PFSK-1 (cell line): ENCODE results near the gene FOXO1.

Experiments used
- FOXP2 ChIP-seq: optimal IDR thresholded peaks from 2 replicates; pipeline ENCODE3; 2011; ENCODE audit warnings: borderline replicate concordance, control low read depth, inconsistent platforms; ENCODE audit not compliant: insufficient read depth; ENCODE audit errors: extremely low read length, extremely low read depth
- POLR2AphosphoS5 ChIP-seq: IDR thresholded peaks from 2 replicates; pipeline ENCODE4 v1.6.1; 2012; ENCODE audit warnings: low read depth, mild to moderate bottlenecking, control low read depth, low read length, moderate library complexity
- SIN3A ChIP-seq: IDR thresholded peaks from 2 replicates; pipeline ENCODE4 v1.6.1; 2012; ENCODE audit warnings: mild to moderate bottlenecking, low read length, moderate library complexity, borderline replicate concordance; ENCODE audit not compliant: insufficient read depth
- TAF1 ChIP-seq: IDR thresholded peaks from 2 replicates; pipeline ENCODE4 v1.6.1; 2012; ENCODE audit warnings: low read length, control low read depth, borderline replicate concordance; ENCODE audit not compliant: insufficient read depth
- TF ChIP-seq, protein P1 (sequence below), 2 experiments: IDR thresholded peaks; 2 replicates each; pipeline versions ENCODE4 v1.6.1 to v1.8.0; 2011 to 2012; ENCODE audit warnings: low read depth in 2 of 2, low read length in 2 of 2, control low read depth in 1 of 2, inconsistent platforms in 1 of 2, mild to moderate bottlenecking in 1 of 2, moderate library complexity in 1 of 2; ENCODE audit not compliant: insufficient read depth in 1 of 2

GRCh38 chr13:40539576-40540327 is 126.7 kb downstream of the FOXO1 start:
- TF ChIP-seq, protein P1, sequence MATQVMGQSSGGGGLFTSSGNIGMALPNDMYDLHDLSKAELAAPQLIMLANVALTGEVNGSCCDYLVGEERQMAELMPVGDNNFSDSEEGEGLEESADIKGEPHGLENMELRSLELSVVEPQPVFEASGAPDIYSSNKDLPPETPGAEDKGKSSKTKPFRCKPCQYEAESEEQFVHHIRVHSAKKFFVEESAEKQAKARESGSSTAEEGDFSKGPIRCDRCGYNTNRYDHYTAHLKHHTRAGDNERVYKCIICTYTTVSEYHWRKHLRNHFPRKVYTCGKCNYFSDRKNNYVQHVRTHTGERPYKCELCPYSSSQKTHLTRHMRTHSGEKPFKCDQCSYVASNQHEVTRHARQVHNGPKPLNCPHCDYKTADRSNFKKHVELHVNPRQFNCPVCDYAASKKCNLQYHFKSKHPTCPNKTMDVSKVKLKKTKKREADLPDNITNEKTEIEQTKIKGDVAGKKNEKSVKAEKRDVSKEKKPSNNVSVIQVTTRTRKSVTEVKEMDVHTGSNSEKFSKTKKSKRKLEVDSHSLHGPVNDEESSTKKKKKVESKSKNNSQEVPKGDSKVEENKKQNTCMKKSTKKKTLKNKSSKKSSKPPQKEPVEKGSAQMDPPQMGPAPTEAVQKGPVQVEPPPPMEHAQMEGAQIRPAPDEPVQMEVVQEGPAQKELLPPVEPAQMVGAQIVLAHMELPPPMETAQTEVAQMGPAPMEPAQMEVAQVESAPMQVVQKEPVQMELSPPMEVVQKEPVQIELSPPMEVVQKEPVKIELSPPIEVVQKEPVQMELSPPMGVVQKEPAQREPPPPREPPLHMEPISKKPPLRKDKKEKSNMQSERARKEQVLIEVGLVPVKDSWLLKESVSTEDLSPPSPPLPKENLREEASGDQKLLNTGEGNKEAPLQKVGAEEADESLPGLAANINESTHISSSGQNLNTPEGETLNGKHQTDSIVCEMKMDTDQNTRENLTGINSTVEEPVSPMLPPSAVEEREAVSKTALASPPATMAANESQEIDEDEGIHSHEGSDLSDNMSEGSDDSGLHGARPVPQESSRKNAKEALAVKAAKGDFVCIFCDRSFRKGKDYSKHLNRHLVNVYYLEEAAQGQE (IDR thresholded peaks at IDR 0.05; ENCODE audit: insufficient read depth in 1 of 2, low read depth in 2 of 2, low read length in 2 of 2): no peak
- TF ChIP-seq POLR2AphosphoS5: no peak
- no peak for TF ChIP-seq SIN3A
- TF ChIP-seq TAF1: no peak
- TF ChIP-seq FOXP2: no peak
